ENCODE results near the gene RGS19.
"Not testable (repeated sequence)": the region's sequence is repeated elsewhere in the genome, so short reads cannot be mapped to it uniquely, and the experiment has no call there.

The RGS19 gene

GRCh38 chr20:64079273-64080012 is at the start of gene RGS19:
Gene RGS19 (minus strand): TSS chr20:64079518. CDS start chr20:64076886, 2,632 bp downstream.
- peak; percentile 88 for DNase-seq

- DNase-seq: not testable (repeated sequence)
Observed at GRCh38 chr20:64123517-64123916, 44.2 kb upstream of the RGS19 start.

- DNase-seq: not testable (repeated sequence)
Observed at GRCh38 chr20:64122927-64123326, 43.6 kb upstream of the RGS19 start.

GRCh38 chr20:64121586-64121985 is 42.3 kb upstream of the RGS19 start:
- peak; percentile 18 for DNase-seq

- DNase-seq: peak; percentile 28
Observed at GRCh38 chr20:64119681-64120341, 40.5 kb upstream of the RGS19 start.

- DNase-seq: peak; percentile 21
Observed at GRCh38 chr20:64119301-64119680, 40.0 kb upstream of the RGS19 start.

GRCh38 chr20:64117432-64117777 is 38.1 kb upstream of the RGS19 start:
- peak; percentile 3 for DNase-seq

GRCh38 chr20:64116541-64117431 is 37.5 kb upstream of the RGS19 start:
- peak; percentile 10 for DNase-seq

GRCh38 chr20:64116016-64116415 is 36.7 kb upstream of the RGS19 start:
- peak; percentile 29 for DNase-seq

GRCh38 chr20:64115171-64115911 is 36.0 kb upstream of the RGS19 start:
- DNase-seq: peak; percentile 18

- peak; percentile 20 for DNase-seq
Observed at GRCh38 chr20:64114356-64114971, 35.1 kb upstream of the RGS19 start.

GRCh38 chr20:64113796-64114355 is 34.6 kb upstream of the RGS19 start:
- peak; percentile 13 for DNase-seq

GRCh38 chr20:64113444-64113775 is 34.1 kb upstream of the RGS19 start:
- DNase-seq: peak; percentile 18

GRCh38 chr20:64112691-64113443 is 33.5 kb upstream of the RGS19 start:
- peak; percentile 19 for DNase-seq

GRCh38 chr20:64111841-64112641 is 32.7 kb upstream of the RGS19 start:
- peak; percentile 9 for DNase-seq

GRCh38 chr20:64110411-64111068 is 31.2 kb upstream of the RGS19 start:
- peak; percentile 16 for DNase-seq

- peak; percentile 27 for DNase-seq
Observed at GRCh38 chr20:64109831-64110391, 30.6 kb upstream of the RGS19 start.

GRCh38 chr20:64108731-64109681 is 29.7 kb upstream of the RGS19 start:
- peak; percentile 30 for DNase-seq

Data from left hindlimb (tissue), 1 donor.